DOHH2 (cell line): ENCODE measurements around the gene BMPER.

Experiments
- EZH2phosphoT487 ChIP-seq: fragments of 200-600 bp; sonication (generic); IDR thresholded peaks from 2 replicates; pipeline ENCODE4 v1.6.1; 2017; ENCODE audit warnings: borderline replicate concordance, mild to moderate bottlenecking, antibody characterized with exemption, low read length, moderate library complexity, mixed read lengths
- TF ChIP-seq, protein P1 (sequence below): fragments of 200-600 bp; sonication (generic); IDR thresholded peaks from one replicate; pipeline ENCODE4 v1.5.1; 2014; ENCODE audit warnings: antibody characterized with exemption, mild to moderate bottlenecking, low read depth, low read length; ENCODE audit not compliant: poor library complexity, severe bottlenecking

DNA sequence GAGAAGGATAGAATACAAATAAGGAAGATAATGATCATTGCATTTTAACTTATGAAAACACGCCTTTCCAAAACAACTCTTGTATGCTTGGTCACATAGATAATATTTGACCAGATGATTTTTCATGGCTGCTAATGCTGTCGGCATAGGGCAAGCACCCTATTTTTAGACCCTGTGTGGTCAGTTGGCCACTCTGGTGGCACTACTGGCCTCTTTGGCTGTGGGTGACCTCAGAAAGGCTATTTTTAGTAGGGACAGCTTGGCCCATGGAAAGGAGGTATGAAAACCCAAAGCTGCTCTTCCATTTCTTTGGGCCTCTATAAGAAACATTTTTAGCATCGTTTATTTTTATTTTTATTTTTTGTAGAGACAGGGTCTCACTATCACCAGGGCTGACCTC, 12.3 kb downstream of the BMPER start:
- TF ChIP-seq, protein P1, sequence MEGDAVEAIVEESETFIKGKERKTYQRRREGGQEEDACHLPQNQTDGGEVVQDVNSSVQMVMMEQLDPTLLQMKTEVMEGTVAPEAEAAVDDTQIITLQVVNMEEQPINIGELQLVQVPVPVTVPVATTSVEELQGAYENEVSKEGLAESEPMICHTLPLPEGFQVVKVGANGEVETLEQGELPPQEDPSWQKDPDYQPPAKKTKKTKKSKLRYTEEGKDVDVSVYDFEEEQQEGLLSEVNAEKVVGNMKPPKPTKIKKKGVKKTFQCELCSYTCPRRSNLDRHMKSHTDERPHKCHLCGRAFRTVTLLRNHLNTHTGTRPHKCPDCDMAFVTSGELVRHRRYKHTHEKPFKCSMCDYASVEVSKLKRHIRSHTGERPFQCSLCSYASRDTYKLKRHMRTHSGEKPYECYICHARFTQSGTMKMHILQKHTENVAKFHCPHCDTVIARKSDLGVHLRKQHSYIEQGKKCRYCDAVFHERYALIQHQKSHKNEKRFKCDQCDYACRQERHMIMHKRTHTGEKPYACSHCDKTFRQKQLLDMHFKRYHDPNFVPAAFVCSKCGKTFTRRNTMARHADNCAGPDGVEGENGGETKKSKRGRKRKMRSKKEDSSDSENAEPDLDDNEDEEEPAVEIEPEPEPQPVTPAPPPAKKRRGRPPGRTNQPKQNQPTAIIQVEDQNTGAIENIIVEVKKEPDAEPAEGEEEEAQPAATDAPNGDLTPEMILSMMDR = no peak
- no peak for TF ChIP-seq EZH2phosphoT487
